ENCODE results near the gene TGFB2. TPM values are rescaled to one million over a fixed set of nuclear protein-coding genes. Genes with fewer than 3 reads are reported as not detected.

Gene TGFB2
- total RNA-seq = 12.7 and 13.4 TPM in 2 replicates

DNA sequence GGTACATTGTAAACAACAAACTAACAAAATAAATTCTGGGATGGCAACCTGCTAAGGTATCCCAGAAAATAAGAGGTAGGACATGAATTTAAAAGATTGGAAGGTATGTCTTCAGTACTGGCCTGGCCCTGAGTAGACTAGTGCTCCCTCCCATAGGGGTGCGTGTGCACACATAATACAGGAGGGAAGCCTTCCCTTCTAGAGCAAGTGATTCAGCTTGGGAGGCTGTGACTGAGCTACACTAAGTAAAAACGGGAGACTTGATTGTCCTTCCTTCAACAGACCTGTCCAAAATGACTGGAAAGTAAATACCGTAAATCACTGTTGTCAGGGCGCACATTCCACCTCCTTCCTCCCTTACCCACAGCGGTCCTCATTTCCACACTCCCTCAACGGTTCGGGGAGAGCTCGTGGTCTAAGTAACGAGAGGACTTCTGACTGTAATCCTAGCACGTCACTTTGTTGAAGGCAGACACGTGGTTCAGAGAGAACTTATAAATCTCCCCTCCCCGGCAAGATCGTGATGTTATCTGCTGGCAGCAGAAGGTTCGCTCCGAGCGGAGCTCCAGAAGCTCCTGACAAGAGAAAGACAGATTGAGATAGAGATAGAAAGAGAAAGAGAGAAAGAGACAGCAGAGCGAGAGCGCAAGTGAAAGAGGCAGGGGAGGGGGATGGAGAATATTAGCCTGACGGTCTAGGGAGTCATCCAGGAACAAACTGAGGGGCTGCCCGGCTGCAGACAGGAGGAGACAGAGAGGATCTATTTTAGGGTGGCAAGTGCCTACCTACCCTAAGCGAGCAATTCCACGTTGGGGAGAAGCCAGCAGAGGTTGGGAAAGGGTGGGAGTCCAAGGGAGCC, at the start of gene TGFB2:
Gene TGFB2, plus strand, starts transcription at position 523 of the 859 bp plus-strand sequence. CDS start 1,366 bp downstream, outside the sequence.
- Histone ChIP-seq H3K27ac (ENCODE audit: low read depth, low read length) (peak within 1 kb of the TSS; percentile 93), H4K20me1 (ENCODE audit: insufficient read depth, low read length) (no peaks in the 10 kb centered on the region), H3K4me2 (ENCODE audit: insufficient read depth, low read length) (peak within 1 kb of the TSS; percentile 96), H3K79me2 (ENCODE audit: insufficient read depth, low read length) (peaks cover 33% of the 10 kb centered on the region), H3K4me3 (ENCODE audit: insufficient read depth, low read length) (peak within 1 kb of the TSS; percentile 87), H3K36me3 (ENCODE audit: insufficient read depth, low read length) (no peaks in the 10 kb centered on the region), H3K9me3 (ENCODE audit: low read depth, low read length) (no peaks in the 10 kb centered on the region), H3K27me3 (ENCODE audit: insufficient read depth, low read length) (no peaks in the 10 kb centered on the region), H3K4me1 (ENCODE audit: insufficient read depth, low read length) (peaks cover 4% of the 10 kb centered on the region), H2AFZ (ENCODE audit: low read length) (peak within 1 kb of the TSS; percentile 80)
- no peak for DNase-seq (ENCODE audit: insufficient read length, low spot score, missing footprints)
- TF ChIP-seq CTCF (IDR thresholded peaks at IDR 0.05; ENCODE audit: extremely low read depth, low read depth, low read length) = peak; percentile 12

- no peaks in the 10 kb centered on the region for H4K20me1 ChIP-seq (ENCODE audit: insufficient read depth, low read length)
- no peak for DNase-seq (ENCODE audit: insufficient read length, low spot score, missing footprints)
- H3K9me3 ChIP-seq (ENCODE audit: low read depth, low read length) = no peaks in the 10 kb centered on the region
- no peaks in the 10 kb centered on the region for H3K36me3 ChIP-seq (ENCODE audit: insufficient read depth, low read length)
- no peaks in the 10 kb centered on the region for H3K27me3 ChIP-seq (ENCODE audit: insufficient read depth, low read length)
- H3K79me2 ChIP-seq (ENCODE audit: insufficient read depth, low read length) = peaks cover 37% of the 10 kb centered on the region
- no peak for TF ChIP-seq CTCF (IDR thresholded peaks at IDR 0.05; ENCODE audit: extremely low read depth, low read depth, low read length)
- no peak overlapping the region for H3K27ac ChIP-seq (ENCODE audit: low read depth, low read length)
- H3K4me1 ChIP-seq (ENCODE audit: insufficient read depth, low read length) = peaks cover 24% of the 10 kb centered on the region
- H3K4me2 ChIP-seq (ENCODE audit: insufficient read depth, low read length) = no peak overlapping the region
- no peak overlapping the region for H3K4me3 ChIP-seq (ENCODE audit: insufficient read depth, low read length)
- H2AFZ ChIP-seq (ENCODE audit: low read length) = no peak overlapping the region
These were observed 49.0 kb upstream of the TGFB2 start for GRCh38 chr1:218296162-218296561.

GRCh38 chr1:218297461-218297860, 47.7 kb upstream of the TGFB2 start:
- Histone ChIP-seq H3K4me2 (ENCODE audit: insufficient read depth, low read length) (peak overlapping the region; percentile 37), H2AFZ (ENCODE audit: low read length) (no peak overlapping the region), H3K4me1 (ENCODE audit: insufficient read depth, low read length) (peaks cover 24% of the 10 kb centered on the region), H3K27me3 (ENCODE audit: insufficient read depth, low read length) (no peaks in the 10 kb centered on the region), H4K20me1 (ENCODE audit: insufficient read depth, low read length) (no peaks in the 10 kb centered on the region), H3K4me3 (ENCODE audit: insufficient read depth, low read length) (no peak overlapping the region), H3K36me3 (ENCODE audit: insufficient read depth, low read length) (no peaks in the 10 kb centered on the region), H3K79me2 (ENCODE audit: insufficient read depth, low read length) (peaks cover 38% of the 10 kb centered on the region), H3K9me3 (ENCODE audit: low read depth, low read length) (no peaks in the 10 kb centered on the region), H3K27ac (ENCODE audit: low read depth, low read length) (peak overlapping the region; percentile 71)
- no peak for DNase-seq (ENCODE audit: insufficient read length, low spot score, missing footprints)
- no peak for TF ChIP-seq CTCF (IDR thresholded peaks at IDR 0.05; ENCODE audit: extremely low read depth, low read depth, low read length)

GRCh38 chr1:218297867-218298266, 47.3 kb upstream of the TGFB2 start:
- no peaks in the 10 kb centered on the region for H3K36me3 ChIP-seq (ENCODE audit: insufficient read depth, low read length)
- no peak overlapping the region for H3K4me3 ChIP-seq (ENCODE audit: insufficient read depth, low read length)
- no peak for DNase-seq (ENCODE audit: insufficient read length, low spot score, missing footprints)
- no peaks in the 10 kb centered on the region for H4K20me1 ChIP-seq (ENCODE audit: insufficient read depth, low read length)
- H3K4me2 ChIP-seq (ENCODE audit: insufficient read depth, low read length) = peak overlapping the region; percentile 37
- TF ChIP-seq CTCF (IDR thresholded peaks at IDR 0.05; ENCODE audit: extremely low read depth, low read depth, low read length) = no peak
- H3K79me2 ChIP-seq (ENCODE audit: insufficient read depth, low read length) = peaks cover 35% of the 10 kb centered on the region
- H3K27ac ChIP-seq (ENCODE audit: low read depth, low read length) = peak overlapping the region; percentile 71
- H3K27me3 ChIP-seq (ENCODE audit: insufficient read depth, low read length) = no peaks in the 10 kb centered on the region
- peaks cover 24% of the 10 kb centered on the region for H3K4me1 ChIP-seq (ENCODE audit: insufficient read depth, low read length)
- no peak overlapping the region for H2AFZ ChIP-seq (ENCODE audit: low read length)
- no peaks in the 10 kb centered on the region for H3K9me3 ChIP-seq (ENCODE audit: low read depth, low read length)
